HEK293T (cell line): ENCODE results near the gene NOL3.

Experiments
- CTCF ChIA-PET: fragments of 350-600 bp; formaldehyde crosslinking; extraction: SDS; loops from one replicate; lab custom pipeline; 2021; ENCODE audit warnings: antibody characterized with exemption, inconsistent platforms; lab: Yijun Ruan, JAX
- POLR2A ChIA-PET: fragments of 350-600 bp; formaldehyde crosslinking; extraction: SDS; loops from one replicate; lab custom pipeline; 2020; ENCODE audit warnings: antibody characterized with exemption, inconsistent platforms; lab: Yijun Ruan, JAX
- DNase-seq: peaks from one replicate; pipeline ENCODE4 v3.0.0; 2012; ENCODE audit warnings: mixed read lengths; ENCODE audit errors: extremely low spot score
- ARNT ChIP-seq: fragments of 450-650 bp; IDR thresholded peaks from 2 replicates; pipeline ENCODE4 v1.6.1; 2017; ENCODE audit warnings: mild to moderate bottlenecking
- BHLHE40 ChIP-seq: fragments of 450-650 bp; IDR thresholded peaks from 2 replicates; pipeline ENCODE4 v1.6.1; 2016; ENCODE audit warnings: mild to moderate bottlenecking, moderate library complexity, borderline replicate concordance
- CTBP1 ChIP-seq: fragments of 450-650 bp; IDR thresholded peaks from 2 replicates; pipeline ENCODE4 v1.6.1; 2016; ENCODE audit warnings: borderline replicate concordance
- ELF4 ChIP-seq: fragments of 450-650 bp; IDR thresholded peaks from 2 replicates; pipeline ENCODE4 v1.6.1; 2017; ENCODE audit warnings: antibody characterized with exemption
- FOXA1 ChIP-seq: fragments of 450-650 bp; IDR thresholded peaks from 2 replicates; pipeline ENCODE4 v1.6.1; 2016; ENCODE audit warnings: mild to moderate bottlenecking
- FOXK2 ChIP-seq: fragments of 450-650 bp; IDR thresholded peaks from 2 replicates; pipeline ENCODE4 v1.6.1; 2016; ENCODE audit warnings: mild to moderate bottlenecking
- FOXM1 ChIP-seq: fragments of 450-650 bp; IDR thresholded peaks from 2 replicates; pipeline ENCODE4 v1.6.1; 2017; ENCODE audit warnings: mild to moderate bottlenecking, borderline replicate concordance
- HDGF ChIP-seq: fragments of 450-650 bp; IDR thresholded peaks from 2 replicates; pipeline ENCODE4 v1.6.1; 2017; ENCODE audit warnings: antibody characterized with exemption, borderline replicate concordance
- L3MBTL2 ChIP-seq: fragments of 450-650 bp; conservative IDR thresholded peaks from 2 replicates; pipeline ENCODE4 v1.6.1; 2016; ENCODE audit warnings: mild to moderate bottlenecking
- LEF1 ChIP-seq: fragments of 450-650 bp; IDR thresholded peaks from 2 replicates; pipeline ENCODE4 v1.6.1; 2017; ENCODE audit warnings: mild to moderate bottlenecking, borderline replicate concordance
- NFRKB ChIP-seq: fragments of 450-650 bp; IDR thresholded peaks from 2 replicates; pipeline ENCODE4 v1.6.1; 2016; ENCODE audit warnings: mild to moderate bottlenecking, moderate library complexity
- SP1 ChIP-seq: fragments of 450-650 bp; IDR thresholded peaks from 2 replicates; pipeline ENCODE4 v1.6.1; 2017
- SUZ12 ChIP-seq: fragments of 450-650 bp; IDR thresholded peaks from 2 replicates; pipeline ENCODE4 v1.6.1; 2016; ENCODE audit warnings: mild to moderate bottlenecking
- TARDBP ChIP-seq: fragments of 450-650 bp; IDR thresholded peaks from 2 replicates; pipeline ENCODE4 v1.6.1; 2016
- ZNF384 ChIP-seq: fragments of 450-650 bp; IDR thresholded peaks from 2 replicates; pipeline ENCODE4 v1.6.1; 2016
- TF ChIP-seq, protein P1 (sequence below): fragments of 450-650 bp; IDR thresholded peaks from 2 replicates; pipeline ENCODE4 v1.6.1; 2016

NOL3 gene

DNA sequence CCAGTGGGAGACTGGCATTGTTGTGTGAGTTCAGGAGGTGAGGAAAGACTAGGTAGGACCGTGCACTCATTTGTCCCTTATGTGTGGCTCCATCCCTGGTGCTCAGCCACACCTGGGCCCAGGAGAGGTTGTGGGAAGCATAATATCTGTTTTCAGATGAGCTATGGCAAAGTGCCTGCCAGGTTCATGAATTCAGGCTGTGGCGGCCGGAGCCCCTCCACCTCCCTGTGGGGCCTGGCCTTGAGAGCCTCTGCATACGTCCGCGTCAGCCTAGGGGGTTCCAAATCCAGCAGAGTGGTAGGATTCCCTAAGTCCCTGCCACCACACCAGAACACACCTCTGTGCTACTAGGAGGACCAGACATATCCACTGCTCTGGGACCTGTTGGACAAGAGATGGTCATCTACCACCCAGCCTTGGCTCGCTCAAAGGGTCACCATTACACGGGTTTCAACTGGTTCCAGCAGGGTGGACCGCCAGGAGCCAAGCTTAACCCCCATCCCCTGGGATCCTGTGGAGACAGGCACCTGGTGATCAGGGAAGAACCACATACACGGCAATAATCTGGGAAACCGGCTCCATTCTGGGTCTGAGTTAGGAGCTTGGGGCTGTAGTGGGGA is 21.6 kb upstream of the NOL3 start:
- CTCF ChIA-PET = no interaction called here
- TF ChIP-seq HDGF (no peak), CTBP1 (no peak), FOXM1 (no peak), FOXK2 (no peak), SP1 (no peak), FOXA1 (no peak), LEF1 (no peak), NFRKB (no peak)
- TF ChIP-seq, protein P1, sequence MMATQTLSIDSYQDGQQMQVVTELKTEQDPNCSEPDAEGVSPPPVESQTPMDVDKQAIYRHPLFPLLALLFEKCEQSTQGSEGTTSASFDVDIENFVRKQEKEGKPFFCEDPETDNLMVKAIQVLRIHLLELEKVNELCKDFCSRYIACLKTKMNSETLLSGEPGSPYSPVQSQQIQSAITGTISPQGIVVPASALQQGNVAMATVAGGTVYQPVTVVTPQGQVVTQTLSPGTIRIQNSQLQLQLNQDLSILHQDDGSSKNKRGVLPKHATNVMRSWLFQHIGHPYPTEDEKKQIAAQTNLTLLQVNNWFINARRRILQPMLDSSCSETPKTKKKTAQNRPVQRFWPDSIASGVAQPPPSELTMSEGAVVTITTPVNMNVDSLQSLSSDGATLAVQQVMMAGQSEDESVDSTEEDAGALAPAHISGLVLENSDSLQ = no peak
- POLR2A ChIA-PET = no interaction called here
- DNase-seq = no peak

DNA sequence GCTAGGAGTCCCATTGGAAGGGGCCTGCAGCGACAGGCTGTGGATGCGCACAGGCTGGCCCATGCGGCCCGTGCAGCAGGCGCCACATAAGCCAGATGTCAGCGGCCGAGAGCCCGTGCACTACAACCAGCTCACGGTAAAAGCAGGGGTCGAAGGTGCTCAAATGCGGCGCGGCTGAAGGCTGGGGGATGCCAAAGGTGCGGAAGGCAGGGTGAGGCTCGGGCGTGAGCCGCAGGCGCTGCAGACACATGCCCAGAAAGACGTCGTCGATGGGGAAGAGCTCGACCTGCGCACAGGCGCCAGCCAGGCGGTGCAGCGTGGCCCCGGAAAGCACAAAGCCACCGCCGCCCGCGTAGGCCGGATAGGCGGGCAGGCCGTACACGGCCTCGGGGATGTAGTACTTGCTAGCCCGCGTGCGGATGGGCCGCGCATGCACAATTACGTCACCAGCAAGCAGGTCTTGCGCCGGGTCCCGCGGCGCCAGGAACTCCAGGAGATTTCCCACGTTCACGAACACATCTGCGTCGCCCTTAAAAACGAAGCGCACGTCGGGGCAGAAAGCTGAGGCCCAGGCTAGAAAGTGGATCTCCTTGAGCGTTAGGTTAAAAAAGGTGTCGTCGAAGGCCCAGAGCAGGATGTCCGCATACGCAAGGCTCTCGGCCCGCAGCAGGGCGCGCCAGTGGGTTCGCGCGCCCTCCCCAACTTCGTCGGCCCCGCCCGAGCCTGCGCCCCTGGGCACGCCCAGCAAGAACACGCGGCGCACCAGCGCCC is 20.9 kb upstream of the NOL3 start:
- DNase-seq = no peak
- CTCF ChIA-PET = no interaction called here
- POLR2A ChIA-PET = no interaction called here
- TF ChIP-seq L3MBTL2 (no peak), SP1 (no peak), BHLHE40 (no peak), FOXK2 (no peak), ELF4 (no peak), ZNF384 (no peak), FOXM1 (no peak), TARDBP (no peak), SUZ12 (no peak), CTBP1 (no peak), NFRKB (no peak), ARNT (no peak), HDGF (no peak), FOXA1 (no peak), LEF1 (no peak)
- TF ChIP-seq, protein P1 = no peak

DNA sequence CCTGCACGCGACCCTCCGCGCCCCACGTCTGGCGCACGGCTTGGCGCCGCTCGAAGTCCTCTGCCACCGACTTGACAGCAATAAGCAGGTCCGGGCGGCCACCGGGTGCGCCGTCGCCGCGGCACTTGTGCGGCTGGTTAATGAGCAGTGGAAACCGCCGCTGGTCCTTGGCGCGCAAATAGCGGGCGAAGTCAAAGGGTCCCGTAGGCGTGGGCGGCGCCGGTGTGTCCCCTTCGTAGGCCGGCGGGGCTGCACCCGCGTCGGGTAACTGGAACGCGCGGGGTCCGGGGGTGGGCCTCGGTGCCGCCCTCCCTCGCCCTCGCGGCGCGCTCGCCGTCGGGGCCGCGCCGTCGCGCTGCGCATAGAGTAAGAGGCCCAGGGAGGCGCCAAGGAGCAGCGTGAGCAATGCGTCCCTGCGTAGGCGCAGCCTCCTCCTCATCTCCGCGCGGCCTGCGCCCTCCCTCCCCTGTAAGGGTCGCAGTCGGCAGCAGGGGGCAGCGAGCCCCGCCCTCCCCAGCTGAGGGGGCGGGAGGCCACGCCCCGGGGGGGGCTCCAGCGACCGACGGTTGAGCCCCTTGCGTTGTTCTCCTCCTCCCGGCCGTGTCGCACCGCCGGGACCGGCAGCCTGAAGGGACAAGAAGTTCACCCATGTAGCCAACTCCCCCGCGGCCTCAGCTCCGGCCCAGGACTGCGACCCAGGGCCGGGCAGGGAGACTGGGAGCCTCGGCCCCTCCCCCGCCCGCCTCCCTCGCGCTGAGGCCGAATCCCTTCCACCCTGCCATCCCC is 20.1 kb upstream of the NOL3 start:
- no peak for DNase-seq
- TF ChIP-seq CTBP1 (no peak), SUZ12 (no peak), ARNT (no peak), LEF1 (no peak), ELF4 (no peak), NFRKB (no peak), FOXK2 (no peak), SP1 (no peak), ZNF384 (no peak), FOXA1 (no peak), L3MBTL2 (no peak), HDGF (no peak), TARDBP (no peak)
- POLR2A ChIA-PET = no interaction called here
- CTCF ChIA-PET = interaction anchor here (1.6 kb wide), 1 partner anchor 137 kb away, joined by 5 read pairs; no protein-coding TSS in a partner anchor

DNA sequence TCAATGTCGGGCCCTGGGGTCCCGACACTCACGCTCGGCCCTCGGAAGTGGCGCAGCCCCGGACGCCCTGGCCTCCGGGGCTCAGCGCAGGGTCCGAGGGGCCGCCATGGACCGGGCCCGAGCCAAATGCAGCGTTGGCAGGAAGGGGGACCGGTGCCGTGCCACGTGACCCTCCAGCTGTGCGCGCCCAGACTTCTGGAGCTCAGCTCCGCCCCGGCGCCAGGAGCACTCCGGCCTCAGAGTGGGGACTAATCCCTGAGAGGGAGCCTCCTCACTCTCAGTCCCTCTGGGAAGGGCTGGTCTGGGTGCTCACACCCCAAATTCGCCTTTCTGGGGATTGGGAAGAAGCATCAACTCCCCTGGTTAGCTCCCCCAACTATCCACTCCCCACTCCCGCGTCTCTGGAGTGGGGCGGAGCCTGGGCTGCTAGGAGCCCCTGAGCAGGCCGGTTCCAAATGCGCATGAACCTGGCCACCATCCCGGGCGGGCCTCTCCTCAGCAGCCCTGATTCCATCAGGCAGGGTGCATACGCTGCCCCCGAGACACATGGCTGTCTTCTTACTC is 19.4 kb upstream of the NOL3 start, which contains the start of gene B3GNT9:
B3GNT9 (minus strand) TSS at position 166 of the 564 bp plus-strand sequence. CDS start 513 bp downstream, outside the sequence.
- TF ChIP-seq FOXK2 = no peak
- no peak for TF ChIP-seq TARDBP
- TF ChIP-seq, protein P1 = no peak
- no peak for TF ChIP-seq LEF1
- no peak for TF ChIP-seq HDGF
- no peak for TF ChIP-seq SP1
- TF ChIP-seq L3MBTL2 = no peak
- no peak for TF ChIP-seq FOXM1
- TF ChIP-seq BHLHE40 = no peak
- TF ChIP-seq ZNF384 = no peak
- TF ChIP-seq ELF4 = no peak
- TF ChIP-seq ARNT = no peak
- no peak for TF ChIP-seq SUZ12
- TF ChIP-seq FOXA1 = no peak
- no peak for TF ChIP-seq NFRKB
- no peak for TF ChIP-seq CTBP1
- ChIA-PET POLR2A (interaction anchor here (2.3 kb wide), 1 partner anchor 190 kb away, joined by 5 read pairs; the partner anchor contains the start of gene CES3), CTCF (interaction anchor here (1.6 kb wide), 1 partner anchor 138 kb away, joined by 5 read pairs; no protein-coding TSS in a partner anchor)
- DNase-seq = no peak
